Esophagus muscularis mucosa (tissue), 4 donors: ENCODE measurements around the gene PIK3R3. TPM values are rescaled to one million over a fixed set of nuclear protein-coding genes. Genes with fewer than 3 reads are reported as not detected.
A peak's percentile ranks its signal among the peaks of the same experiment; 100 is the strongest.

Experiments
- DNase-seq: peaks from one replicate; pipeline ENCODE4 v3.0.0-alpha.2; 2017; ENCODE audit errors: extremely low spot score
- H3K27ac ChIP-seq, 4 donors: fragments of 200-600 bp; sonication (generic); replicated peaks in 1 of 4; 1 replicate in 3 of 4; 2 replicates in 1 of 4; pipeline ENCODE4 v1.5.1; 2016 to 2019; ENCODE audit warnings: mild to moderate bottlenecking in 1 of 4
- H3K27me3 ChIP-seq, 4 donors: fragments of 200-600 bp; sonication (generic); one replicate each; pipeline versions ENCODE4 v1.5.1 to v1.6.0; 2016 to 2019
- H3K36me3 ChIP-seq, 4 donors: fragments of 200-600 bp; sonication (generic); one replicate each; pipeline ENCODE4 v1.5.1; 2016 to 2019
- H3K4me1 ChIP-seq, 4 donors: fragments of 200-600 bp; sonication (generic); one replicate each; pipeline ENCODE4 v1.5.1; 2016 to 2019
- H3K4me3 ChIP-seq, 4 donors: fragments of 200-600 bp; sonication (generic); 1 replicate in 2 of 4; 2 replicates in 2 of 4; pipeline ENCODE4 v1.5.1; 2016 to 2019; ENCODE audit warnings: mild to moderate bottlenecking in 4 of 4, moderate library complexity in 1 of 4
- H3K9me3 ChIP-seq, 4 donors: fragments of 200-600 bp; sonication (generic); 1 replicate in 3 of 4; 2 replicates in 1 of 4; pipeline ENCODE4 v1.5.1; 2016 to 2019
- CTCF ChIP-seq, 3 experiments: fragments of 200-600 bp in 2 of 3; fragments of 450-650 bp in 1 of 3; sonication (generic) in 2 of 3; IDR thresholded peaks; one replicate each; pipeline ENCODE4 v1.5.1; 2017 to 2019; ENCODE audit warnings: antibody characterized with exemption in 3 of 3, mild to moderate bottlenecking in 2 of 3, moderate library complexity in 1 of 3
- EP300 ChIP-seq: sonication (generic); formaldehyde crosslinking; IDR thresholded peaks from one replicate; pipeline ENCODE4 v1.6.1; 2017; ENCODE audit warnings: antibody characterized with exemption
- POLR2A ChIP-seq: fragments of 450-650 bp; IDR thresholded peaks from one replicate; pipeline ENCODE4 v1.6.1; 2017; ENCODE audit warnings: antibody characterized with exemption, moderate library complexity, mild to moderate bottlenecking, low read depth
- POLR2AphosphoS5 ChIP-seq, 2 donors: sonication (generic); formaldehyde crosslinking; IDR thresholded peaks; one replicate each; pipeline ENCODE4 v1.6.1; 2017; ENCODE audit warnings: antibody characterized with exemption in 2 of 2
- WGBS: methylation state at CpG from one replicate; pipeline ENCODE4 v1.1.5; 2018; 5-methylcytosine and 5-hydroxymethylcytosine counted together
- intact Hi-C: fragments of 100-400 bp; cut with DNase I; formaldehyde crosslinking; loops from one replicate; pipeline ENCODE4 v1.15.1; 2023
- total RNA-seq, 4 donors: library from RNA; depleted of rRNA; stranded (reverse); fragments of >200 nt; gene quantifications; one replicate each; pipeline versions ENCODE4 v1.1.0 to v1.2.1, GENCODE V29; 2016

PIK3R3 gene
- total RNA-seq, 4 donors from 2014 or later, result 13.7 to 34.3 (median 21.4) TPM

- H3K27me3 ChIP-seq, result no peaks in the 10 kb centered on the region
- H3K27ac ChIP-seq, result no peak overlapping the region
- no peak for TF ChIP-seq EP300
- no peak for TF ChIP-seq CTCF (IDR thresholded peaks at IDR 0.05)
- TF ChIP-seq POLR2AphosphoS5 (IDR thresholded peaks at IDR 0.05), result no peak
- no peak for TF ChIP-seq POLR2A
- intact Hi-C loops, result no loop called here
- H3K9me3 ChIP-seq, result no peaks in the 10 kb centered on the region
- no peak for DNase-seq
- H3K4me3 ChIP-seq, result no peak overlapping the region
- no peaks in the 10 kb centered on the region for H3K4me1 ChIP-seq
- peaks cover 0 to 74% (median 4%) of the 10 kb centered on the region in 4 donors for H3K36me3 ChIP-seq
- 100% methylated on average over 1 of the region's 1 CpG for WGBS
These were observed 59.5 kb downstream of the PIK3R3 start for GRCh38 chr1:46072975-46073374.

GRCh38 chr1:46070164-46070814 is 62.1 kb downstream of the PIK3R3 start:
- H3K9me3 ChIP-seq, result no peaks in the 10 kb centered on the region
- intact Hi-C loops, result no loop called here
- DNase-seq, result no peak
- H3K4me3 ChIP-seq, result no peak overlapping the region
- H3K36me3 ChIP-seq, result peaks cover 0 to 61% (median 3%) of the 10 kb centered on the region in 4 donors
- 79% methylated on average over 6 of the region's 6 CpGs for WGBS
- H3K27me3 ChIP-seq, result no peaks in the 10 kb centered on the region
- TF ChIP-seq POLR2AphosphoS5 (IDR thresholded peaks at IDR 0.05), result no peak
- TF ChIP-seq POLR2A, result no peak
- TF ChIP-seq EP300, result no peak
- peaks cover 0 to 3% (median 0%) of the 10 kb centered on the region in 4 donors for H3K4me1 ChIP-seq
- H3K27ac ChIP-seq, result no peak overlapping the region

- TF ChIP-seq POLR2AphosphoS5 (IDR thresholded peaks at IDR 0.05), result no peak
- no peak for TF ChIP-seq CTCF (IDR thresholded peaks at IDR 0.05)
- no peak for TF ChIP-seq EP300
- no peak for TF ChIP-seq POLR2A
- Histone ChIP-seq H3K4me1 (peaks cover 0 to 5% (median 0%) of the 10 kb centered on the region in 4 donors), H3K9me3 (no peaks in the 10 kb centered on the region), H3K36me3 (peaks cover 0 to 58% (median 3%) of the 10 kb centered on the region in 4 donors), H3K27ac (no peak overlapping the region), H3K4me3 (no peak overlapping the region), H3K27me3 (no peaks in the 10 kb centered on the region)
- WGBS, result 89% methylated on average over 3 of the region's 3 CpGs
- intact Hi-C loops, result no loop called here
- DNase-seq, result no peak
These were observed 63.9 kb downstream of the PIK3R3 start for GRCh38 chr1:46068525-46068924.

- peaks cover 0 to 5% (median 0%) of the 10 kb centered on the region in 4 donors for H3K4me1 ChIP-seq
- intact Hi-C loops, result no loop called here
- H3K27ac ChIP-seq, result no peak overlapping the region
- DNase-seq, result no peak
- H3K9me3 ChIP-seq, result no peaks in the 10 kb centered on the region
- H3K36me3 ChIP-seq, result peaks cover 0 to 58% (median 3%) of the 10 kb centered on the region in 4 donors
- H3K27me3 ChIP-seq, result no peaks in the 10 kb centered on the region
- H3K4me3 ChIP-seq, result no peak overlapping the region
- TF ChIP-seq POLR2A, result no peak
- no peak for TF ChIP-seq EP300
- TF ChIP-seq CTCF (IDR thresholded peaks at IDR 0.05), result no peak
- no peak for TF ChIP-seq POLR2AphosphoS5 (IDR thresholded peaks at IDR 0.05)
- WGBS, result 100% methylated on average over 1 of the region's 1 CpG
These were observed 64.8 kb downstream of the PIK3R3 start for GRCh38 chr1:46067652-46068051.

- H3K36me3 ChIP-seq, result peaks cover 0 to 67% (median 11%) of the 10 kb centered on the region in 4 donors
- H3K9me3 ChIP-seq, result no peaks in the 10 kb centered on the region
- no peak overlapping the region for H3K4me3 ChIP-seq
- H3K27me3 ChIP-seq, result no peaks in the 10 kb centered on the region
- intact Hi-C loops, result no loop called here
- no peak for DNase-seq
- peaks cover 0 to 5% (median 0%) of the 10 kb centered on the region in 4 donors for H3K4me1 ChIP-seq
- H3K27ac ChIP-seq, result no peak overlapping the region
- peak in 1 of 2 donors; percentile 7 for TF ChIP-seq POLR2AphosphoS5 (IDR thresholded peaks at IDR 0.05)
- no peak for TF ChIP-seq EP300
These were observed 67.0 kb downstream of the PIK3R3 start for GRCh38 chr1:46065405-46065804.
